Fibroblast of upper back skin (primary cell): ENCODE results near the gene OVAAL.

Experiments used
- DNase-seq: peaks from one replicate; pipeline ENCODE4 v3.0.0-alpha.2; 2013

The OVAAL gene

GRCh38 chr1:180571832-180572636, 13.3 kb downstream of the OVAAL start:
- no peak for DNase-seq

- no peak for DNase-seq
These were observed 14.0 kb downstream of the OVAAL start for GRCh38 chr1:180572760-180573159.

- DNase-seq = no peak
These were observed 15.4 kb downstream of the OVAAL start for GRCh38 chr1:180574031-180574713.

DNA sequence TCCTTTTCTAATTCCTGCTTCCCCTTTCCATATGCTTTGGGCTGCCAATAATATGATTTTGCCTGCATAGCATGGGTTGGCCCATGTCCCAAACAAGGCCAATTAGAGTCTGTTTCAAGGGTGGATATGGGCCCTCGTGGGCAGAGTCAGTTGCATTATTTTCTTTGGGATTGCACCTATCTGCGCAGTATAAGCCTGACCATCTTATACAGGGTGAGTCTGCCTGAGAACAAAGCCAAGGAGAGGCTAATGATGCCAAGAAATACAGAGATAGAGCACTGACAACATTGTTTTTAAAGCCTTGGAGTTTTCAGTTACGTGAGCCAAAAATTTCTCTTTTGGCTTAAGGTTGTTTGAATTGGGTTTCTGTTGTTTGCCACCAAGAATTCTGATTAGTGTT, 18.6 kb downstream of the OVAAL start:
- DNase-seq = peak; percentile 49

- no peak for DNase-seq
These were observed 21.3 kb downstream of the OVAAL start for GRCh38 chr1:180579961-180580611.

DNA sequence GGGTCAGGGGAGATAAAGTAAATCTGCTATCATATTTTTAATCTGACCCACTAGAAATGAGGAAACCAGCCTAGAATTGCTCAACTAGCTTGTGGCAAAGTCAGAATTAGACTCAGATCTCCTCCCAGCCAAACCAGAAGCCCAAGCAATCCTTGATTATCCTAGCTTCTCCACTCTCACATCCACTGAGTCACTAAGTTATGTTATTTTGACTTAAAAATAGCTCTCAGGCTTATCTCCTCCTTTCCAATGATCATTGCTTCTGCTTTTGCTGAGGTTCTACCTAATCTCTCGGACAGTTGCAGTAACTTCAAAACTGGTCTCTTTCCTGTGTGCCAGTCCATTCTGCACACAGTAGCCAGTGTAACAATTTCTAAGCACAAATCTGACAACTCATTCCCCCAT, 22.9 kb downstream of the OVAAL start:
- peak; percentile 44 for DNase-seq

GRCh38 chr1:180584869-180585268, 26.1 kb downstream of the OVAAL start:
- DNase-seq = no peak

- DNase-seq = no peak
These were observed 27.2 kb downstream of the OVAAL start for GRCh38 chr1:180585994-180586359.

GRCh38 chr1:180586671-180587155, 27.9 kb downstream of the OVAAL start:
- peak; percentile 80 for DNase-seq

DNA sequence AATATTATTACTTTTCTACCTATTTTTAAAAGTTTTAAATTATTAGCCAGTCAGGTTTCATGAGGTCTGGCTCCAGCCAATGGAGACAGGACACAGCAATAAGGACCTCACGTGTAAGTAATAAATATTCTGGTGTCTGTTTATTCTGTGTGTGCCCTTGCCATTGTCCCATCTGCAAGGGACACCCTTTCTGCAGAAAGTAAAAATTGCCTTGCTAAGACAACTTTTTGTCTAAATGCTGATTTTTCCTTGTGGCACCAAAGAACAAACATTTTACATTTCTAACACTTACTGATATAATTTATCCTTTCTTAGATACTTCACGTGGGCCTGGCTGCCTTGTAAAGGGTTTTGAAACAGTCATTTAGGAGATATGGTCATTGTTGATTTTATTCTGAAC, 29.4 kb downstream of the OVAAL start:
- DNase-seq = no peak

DNA sequence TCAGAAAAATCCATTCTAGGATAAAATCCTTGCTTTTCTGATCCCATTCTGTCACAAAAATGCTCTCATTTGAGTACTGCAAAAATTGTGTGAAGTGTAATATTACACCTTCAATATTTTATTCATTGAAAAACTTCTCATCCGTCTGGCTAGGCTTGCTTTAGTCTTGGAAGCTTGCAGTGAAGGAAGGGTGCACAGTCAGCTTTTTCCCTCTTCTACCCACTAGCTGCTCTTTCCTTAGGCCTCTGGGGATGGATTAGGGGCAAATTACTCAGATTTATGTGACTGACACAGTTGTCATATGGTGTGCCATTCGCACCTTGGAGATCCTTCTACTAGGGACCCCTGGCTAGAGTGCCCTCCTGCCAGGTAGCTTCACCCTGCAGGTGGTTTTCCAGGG, 32.1 kb downstream of the OVAAL start:
- DNase-seq = no peak

GRCh38 chr1:180593382-180593781, 34.6 kb downstream of the OVAAL start:
- no peak for DNase-seq

DNA sequence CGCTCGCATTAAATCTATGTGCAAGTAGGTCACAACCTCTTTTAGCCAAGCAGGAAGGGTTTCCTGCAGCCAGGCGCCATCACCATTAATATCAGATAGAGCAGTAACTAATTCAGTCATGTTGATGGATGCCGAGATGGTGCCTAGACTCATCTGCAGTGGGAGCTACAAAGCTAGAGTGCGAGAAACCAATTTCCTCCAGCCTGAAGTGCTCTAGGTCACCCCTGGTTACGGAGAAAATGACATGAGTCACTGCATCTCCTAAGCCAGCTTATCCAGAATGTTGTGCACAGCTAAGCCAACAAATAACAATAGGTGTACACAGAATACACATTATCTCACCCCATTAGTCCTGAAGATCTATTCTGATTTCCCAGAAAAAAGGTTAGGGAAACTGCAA, 36.0 kb downstream of the OVAAL start:
- no peak for DNase-seq

- DNase-seq = no peak
These were observed 37.2 kb downstream of the OVAAL start for GRCh38 chr1:180595966-180596365.

- DNase-seq = no peak
These were observed 38.8 kb downstream of the OVAAL start for GRCh38 chr1:180597520-180597919.

DNA sequence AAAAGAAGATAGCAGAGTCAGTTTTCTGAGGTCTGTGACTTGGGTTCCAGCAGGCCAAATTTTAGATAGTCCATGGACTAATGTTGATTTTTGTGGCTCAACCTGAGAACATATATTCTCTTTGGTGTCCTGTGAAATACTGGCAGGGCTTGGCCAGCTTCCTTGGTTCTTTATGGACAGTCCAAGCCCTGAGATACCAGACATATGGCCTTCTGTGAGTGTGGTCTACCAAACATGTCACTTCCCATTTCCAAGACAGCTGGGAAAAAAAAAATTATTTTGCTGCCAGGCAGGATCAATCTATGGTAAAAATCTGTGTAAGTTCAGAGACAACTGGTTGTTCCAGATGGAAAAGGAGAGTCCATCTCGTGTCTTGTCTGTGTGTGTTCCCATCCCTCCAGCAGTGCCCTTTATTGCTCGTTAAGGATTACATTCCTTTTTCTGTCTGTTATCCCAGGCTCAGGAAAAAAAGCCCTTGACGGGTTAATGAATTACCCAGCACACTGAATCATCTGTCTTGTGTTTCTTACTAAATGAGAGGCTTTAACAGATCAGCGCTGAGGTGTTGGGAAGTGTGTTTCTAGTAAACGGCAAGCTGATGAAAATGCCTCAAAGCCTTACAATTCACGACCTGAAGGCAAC, 39.7 kb downstream of the OVAAL start:
- no peak for DNase-seq

DNA sequence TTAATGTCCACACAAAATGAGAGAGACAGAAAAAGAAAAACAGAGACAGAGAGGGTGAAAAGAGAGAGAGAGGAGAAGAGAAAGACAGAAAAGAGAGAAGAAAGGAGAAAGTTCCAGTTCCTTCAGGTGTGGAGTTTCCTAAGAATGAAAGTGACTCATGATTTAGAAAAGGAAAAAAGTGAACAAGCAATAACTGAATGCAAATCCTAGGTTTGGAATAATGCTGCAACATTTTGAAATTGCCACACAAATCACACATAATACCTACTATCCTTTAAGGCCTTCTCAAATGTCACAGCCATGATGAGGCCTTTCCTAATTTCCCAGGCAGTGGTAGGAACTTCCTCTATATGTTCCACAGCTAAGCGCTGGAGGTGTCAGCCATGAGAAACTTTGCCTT, 41.6 kb downstream of the OVAAL start:
- DNase-seq = no peak

DNA sequence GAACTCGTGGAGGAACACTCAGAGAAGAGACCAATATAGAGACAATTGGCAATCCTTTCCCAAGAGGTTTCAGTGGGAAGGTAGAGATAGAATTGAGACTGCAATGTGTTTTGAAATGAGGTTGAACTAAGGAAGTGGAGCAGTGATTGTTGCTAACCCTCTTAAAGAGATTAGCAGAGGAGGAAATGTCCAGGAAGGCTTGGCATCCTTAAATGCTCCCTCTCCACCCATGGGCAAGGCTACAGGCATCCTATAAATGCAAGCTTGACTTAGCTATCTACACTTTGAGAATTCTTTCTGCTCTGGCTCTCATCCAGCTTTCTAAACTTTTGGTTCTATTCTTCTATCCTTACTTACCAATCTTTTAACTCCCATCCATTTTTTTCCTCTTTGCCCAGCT, 42.7 kb downstream of the OVAAL start:
- no peak for DNase-seq

DNA sequence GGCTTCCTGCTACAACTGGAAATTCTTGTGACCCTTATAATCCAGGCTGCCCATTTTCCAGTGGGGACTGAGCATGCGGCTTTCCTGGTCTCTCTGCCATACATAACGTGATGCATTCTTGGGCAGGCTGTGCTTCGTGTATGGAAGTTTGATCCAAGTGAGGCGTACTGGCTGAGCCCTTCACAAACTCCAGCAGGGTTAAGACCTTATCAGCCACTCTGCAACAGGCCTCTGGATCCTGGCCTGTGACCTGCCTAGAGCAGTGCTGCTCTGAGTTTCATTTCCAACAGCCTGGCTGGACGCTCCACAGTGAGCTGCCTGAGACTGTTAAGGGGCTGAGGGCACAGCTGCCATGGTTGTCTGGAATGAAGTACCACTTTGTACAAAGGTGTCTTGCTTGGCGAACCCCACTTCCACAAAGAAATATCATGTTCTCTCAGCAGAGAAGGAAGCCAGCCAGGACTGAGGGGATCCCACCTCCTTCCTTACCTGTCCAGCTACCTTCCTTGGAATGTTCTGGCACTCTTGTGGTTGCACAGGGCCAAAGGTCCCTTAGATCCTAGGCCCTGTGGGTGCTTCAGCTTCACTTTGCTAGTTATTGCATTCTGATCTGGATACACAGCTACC, 44.6 kb downstream of the OVAAL start:
- DNase-seq = no peak

DNA sequence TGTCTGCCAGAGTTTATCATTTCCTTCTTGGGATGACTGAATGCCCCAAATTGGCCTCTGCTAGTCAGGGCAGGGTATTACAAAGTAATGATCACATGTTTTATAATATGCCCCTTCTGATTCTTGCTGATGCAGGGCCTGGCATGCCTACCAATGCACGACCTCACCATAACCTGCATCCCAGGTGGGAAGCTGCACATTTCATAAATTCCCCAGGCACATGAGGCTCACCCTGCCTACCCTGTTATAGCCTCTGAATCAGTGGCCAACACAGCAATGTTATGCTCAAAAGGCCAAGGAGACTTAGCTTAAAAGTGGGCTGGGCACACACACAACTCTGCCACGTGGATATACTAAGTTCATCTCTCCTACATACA, 45.1 kb downstream of the OVAAL start:
- DNase-seq = no peak

DNA sequence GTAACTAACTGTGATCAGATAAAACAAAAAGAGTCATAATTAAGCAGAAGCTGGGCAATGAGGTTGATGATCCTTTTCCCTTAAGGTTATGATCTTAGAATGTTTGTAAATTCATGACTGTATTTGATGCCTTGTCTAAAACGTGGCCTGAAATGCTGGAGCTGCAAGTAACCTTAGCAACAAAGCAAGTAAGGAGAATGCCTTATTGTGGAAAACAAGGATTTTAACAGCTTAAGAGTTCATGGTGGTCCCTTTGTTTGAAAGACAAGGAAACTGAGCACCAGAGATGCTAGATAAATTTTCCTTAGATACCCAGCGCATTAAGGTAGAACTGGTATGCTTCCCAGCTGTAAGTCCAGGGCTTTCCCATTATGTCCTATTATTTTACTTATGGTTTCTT, 47.4 kb downstream of the OVAAL start:
- DNase-seq = no peak

DNA sequence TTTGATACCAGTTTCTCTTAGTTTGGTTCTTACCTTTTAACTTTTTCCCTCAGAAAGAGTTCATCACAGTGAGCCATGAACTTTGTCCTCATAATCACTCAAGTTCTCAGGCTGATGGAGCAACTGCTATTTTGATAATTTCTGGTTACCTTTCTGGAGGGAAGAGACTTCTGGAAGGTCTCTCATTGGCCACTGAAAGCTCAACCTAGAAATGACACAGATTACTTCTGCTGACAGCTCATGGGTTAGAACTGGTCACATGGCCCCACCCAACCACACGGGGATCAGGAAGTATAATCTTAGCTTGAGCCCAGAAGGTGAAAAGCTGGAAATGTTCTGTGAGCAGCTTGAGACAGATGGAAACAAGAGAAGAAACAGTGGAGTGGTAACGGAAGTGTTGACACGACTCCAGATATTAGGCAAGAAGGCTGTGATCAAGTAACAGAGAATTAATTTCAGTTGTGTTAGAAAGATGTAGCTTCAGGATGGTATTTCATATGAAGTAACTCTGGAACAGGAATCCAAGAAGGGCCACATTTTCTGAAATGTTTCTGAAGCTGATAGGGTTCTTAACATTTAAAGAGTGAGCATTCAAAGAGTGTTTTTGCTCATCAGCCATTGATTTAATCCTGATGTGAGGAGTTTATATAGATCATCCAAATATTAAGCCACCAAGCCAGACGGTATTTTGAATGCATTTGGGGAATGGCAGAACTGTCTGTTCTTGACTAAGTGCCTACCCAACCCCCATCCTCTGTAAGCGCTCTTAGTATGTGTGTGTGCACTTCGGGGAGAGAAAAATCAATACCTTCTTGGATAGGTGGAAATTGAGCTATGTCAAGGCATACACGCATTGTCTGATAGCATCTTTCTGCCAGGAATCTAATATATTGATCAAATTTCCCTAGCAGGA, 51.1 kb downstream of the OVAAL start:
- peak; percentile 31 for DNase-seq
